ENCODE measurements around the gene PFN3. TPM values are rescaled to one million over a fixed set of nuclear protein-coding genes. Genes with fewer than 3 reads are reported as not detected.

Gene PFN3
- total RNA-seq, 1 experiment from 2014 or later = not detected

- DNase-seq (ENCODE audit: low read depth, low spot score) = no peak
- in situ Hi-C loops (cut with HindIII; ENCODE audit: low pct_unique_long_range_greater_than_20kb, low sequenced_read_pairs) = no loop called here
These were observed 39.9 kb upstream of the PFN3 start for GRCh38 chr5:177440211-177440989.

- in situ Hi-C loops (cut with HindIII; ENCODE audit: low pct_unique_long_range_greater_than_20kb, low sequenced_read_pairs) = no loop called here
- DNase-seq (ENCODE audit: low read depth, low spot score) = no peak
These were observed 39.1 kb upstream of the PFN3 start for GRCh38 chr5:177439518-177440053.

- DNase-seq (ENCODE audit: low read depth, low spot score) = no peak
- in situ Hi-C loops (cut with HindIII; ENCODE audit: low pct_unique_long_range_greater_than_20kb, low sequenced_read_pairs) = no loop called here
These were observed 38.0 kb upstream of the PFN3 start for GRCh38 chr5:177438468-177438867.

- in situ Hi-C loops (cut with HindIII; ENCODE audit: low pct_unique_long_range_greater_than_20kb, low sequenced_read_pairs) = no loop called here
- peak; percentile 40 for DNase-seq (ENCODE audit: low read depth, low spot score)
These were observed 37.2 kb upstream of the PFN3 start for GRCh38 chr5:177437623-177438022.

GRCh38 chr5:177435847-177436536, 35.5 kb upstream of the PFN3 start:
- in situ Hi-C loops (cut with HindIII; ENCODE audit: low pct_unique_long_range_greater_than_20kb, low sequenced_read_pairs) = no loop called here
- no peak for DNase-seq (ENCODE audit: low read depth, low spot score)

GRCh38 chr5:177434942-177435738, 34.7 kb upstream of the PFN3 start:
- in situ Hi-C loops (cut with HindIII; ENCODE audit: low pct_unique_long_range_greater_than_20kb, low sequenced_read_pairs) = no loop called here

GRCh38 chr5:177434437-177434836, 34.0 kb upstream of the PFN3 start:
- no peak for DNase-seq (ENCODE audit: low read depth, low spot score)
- in situ Hi-C loops (cut with HindIII; ENCODE audit: low pct_unique_long_range_greater_than_20kb, low sequenced_read_pairs) = no loop called here

More at GRCh38 chr5:177434942-177435738, 34.7 kb upstream of the PFN3 start:
- no peak for DNase-seq (ENCODE audit: low read depth, low spot score)

GRCh38 chr5:177433658-177434217, 33.3 kb upstream of the PFN3 start:
- in situ Hi-C loops (cut with HindIII; ENCODE audit: low pct_unique_long_range_greater_than_20kb, low sequenced_read_pairs) = no loop called here
- DNase-seq (ENCODE audit: low read depth, low spot score) = no peak

GRCh38 chr5:177432839-177433657, 32.6 kb upstream of the PFN3 start:
- in situ Hi-C loops (cut with HindIII; ENCODE audit: low pct_unique_long_range_greater_than_20kb, low sequenced_read_pairs) = no loop called here
- DNase-seq (ENCODE audit: low read depth, low spot score) = no peak

GRCh38 chr5:177432143-177432838, 31.8 kb upstream of the PFN3 start:
- in situ Hi-C loops (cut with HindIII; ENCODE audit: low pct_unique_long_range_greater_than_20kb, low sequenced_read_pairs) = no loop called here
- no peak for DNase-seq (ENCODE audit: low read depth, low spot score)

- no peak for DNase-seq (ENCODE audit: low read depth, low spot score)
- in situ Hi-C loops (cut with HindIII; ENCODE audit: low pct_unique_long_range_greater_than_20kb, low sequenced_read_pairs) = no loop called here
These were observed 31.1 kb upstream of the PFN3 start for GRCh38 chr5:177431317-177432142.

GRCh38 chr5:177430972-177431316, 30.5 kb upstream of the PFN3 start:
- no peak for DNase-seq (ENCODE audit: low read depth, low spot score)
- in situ Hi-C loops (cut with HindIII; ENCODE audit: low pct_unique_long_range_greater_than_20kb, low sequenced_read_pairs) = no loop called here

GRCh38 chr5:177430140-177430951, 29.9 kb upstream of the PFN3 start:
- in situ Hi-C loops (cut with HindIII; ENCODE audit: low pct_unique_long_range_greater_than_20kb, low sequenced_read_pairs) = no loop called here
- DNase-seq (ENCODE audit: low read depth, low spot score) = no peak

- in situ Hi-C loops (cut with HindIII; ENCODE audit: low pct_unique_long_range_greater_than_20kb, low sequenced_read_pairs) = no loop called here
These were observed 29.0 kb upstream of the PFN3 start for GRCh38 chr5:177429248-177430040.

More at GRCh38 chr5:177429248-177430040, 29.0 kb upstream of the PFN3 start:
- DNase-seq (ENCODE audit: low read depth, low spot score) = no peak
